Astrocyte (in vitro differentiated cells and primary cell): Measurements from ENCODE around the gene AGTR1. TPM values are rescaled to one million over a fixed set of nuclear protein-coding genes. Genes with fewer than 3 reads are reported as not detected.

ENCODE experiments used
- DNase-seq: peaks from one replicate; pipeline ENCODE4 v3.0.0-alpha.2; 2010; ENCODE audit warnings: low read depth
- FAIRE-seq: peaks from 2 replicates; lab custom pipeline; 2011; peaks lifted over from hg19 to GRCh38; lab: Jason Lieb, UNC
- H2AFZ ChIP-seq: 2 replicates; pipeline ENCODE4 v1.6.0; 2012; ENCODE audit warnings: low read depth, low read length, inconsistent platforms
- H3K27ac ChIP-seq: 2 replicates; pipeline ENCODE4 v1.5.1; 2011; ENCODE audit warnings: low read depth, low read length, inconsistent platforms
- H3K27me3 ChIP-seq: 2 replicates; pipeline ENCODE4 v1.6.0; 2011; ENCODE audit warnings: low read length, inconsistent platforms; ENCODE audit not compliant: insufficient read depth
- H3K36me3 ChIP-seq: 2 replicates; pipeline ENCODE4 v1.5.1; 2011; ENCODE audit warnings: low read length, inconsistent platforms; ENCODE audit not compliant: insufficient read depth
- H3K4me1 ChIP-seq: 2 replicates; pipeline ENCODE4 v1.5.1; 2011; ENCODE audit warnings: low read length, inconsistent platforms; ENCODE audit not compliant: insufficient read depth
- H3K4me2 ChIP-seq: 2 replicates; pipeline ENCODE4 v1.6.0; 2012; ENCODE audit warnings: low read length, inconsistent platforms
- H3K4me3 ChIP-seq: 2 replicates; pipeline ENCODE4 v1.5.1; 2011; ENCODE audit warnings: low read depth, mild to moderate bottlenecking, low read length, inconsistent platforms; ENCODE audit not compliant: insufficient read depth
- H3K79me2 ChIP-seq: 2 replicates; pipeline ENCODE4 v1.6.0; 2012; ENCODE audit warnings: mild to moderate bottlenecking, low read length, inconsistent platforms; ENCODE audit not compliant: insufficient read depth
- H3K9ac ChIP-seq: 2 replicates; pipeline ENCODE4 v1.6.0; 2012; ENCODE audit warnings: mild to moderate bottlenecking, low read length, inconsistent platforms
- H3K9me3 ChIP-seq: 2 replicates; pipeline ENCODE4 v1.5.1; 2012; ENCODE audit warnings: low read depth, mild to moderate bottlenecking, low read length, inconsistent platforms; ENCODE audit not compliant: insufficient read depth
- H4K20me1 ChIP-seq: 2 replicates; pipeline ENCODE4 v1.6.0; 2012; ENCODE audit warnings: low read length, inconsistent platforms; ENCODE audit not compliant: insufficient read depth
- H3K27ac Mint-ChIP-seq: one replicate; pipeline ENCODE4 v1.8.0; 2021; ENCODE audit warnings: mild to moderate bottlenecking, mixed read lengths; ENCODE audit not compliant: unreplicated experiment
- H3K27me3 Mint-ChIP-seq: one replicate; pipeline ENCODE4 v1.8.0; 2021; ENCODE audit warnings: low read depth, mixed read lengths; ENCODE audit not compliant: unreplicated experiment
- H3K36me3 Mint-ChIP-seq: one replicate; pipeline ENCODE4 v1.8.0; 2021; ENCODE audit warnings: low read depth, mixed read lengths; ENCODE audit not compliant: unreplicated experiment
- H3K4me1 Mint-ChIP-seq: one replicate; pipeline ENCODE4 v1.8.0; 2021; ENCODE audit warnings: low read depth, mixed read lengths; ENCODE audit not compliant: unreplicated experiment
- H3K4me3 Mint-ChIP-seq: one replicate; pipeline ENCODE4 v1.8.0; 2021; ENCODE audit warnings: mild to moderate bottlenecking, moderate library complexity, mixed read lengths; ENCODE audit not compliant: unreplicated experiment
- H3K9me3 Mint-ChIP-seq: one replicate; pipeline ENCODE4 v1.8.0; 2021; ENCODE audit warnings: mild to moderate bottlenecking, mixed read lengths; ENCODE audit not compliant: unreplicated experiment
- CTCF ChIP-seq: IDR thresholded peaks from 2 replicates; pipeline ENCODE4 v1.5.1; 2011; ENCODE audit warnings: low read depth, mild to moderate bottlenecking, inconsistent platforms, low read length, moderate library complexity; ENCODE audit not compliant: insufficient read depth
- EZH2 ChIP-seq: IDR thresholded peaks from 2 replicates; pipeline ENCODE4 v1.6.1; 2012; ENCODE audit warnings: mild to moderate bottlenecking, low read length, inconsistent platforms; ENCODE audit not compliant: insufficient read depth
- total RNA-seq: library from RNA; stranded (reverse); gene quantifications from 2 replicates; pipeline ENCODE4 v1.2.1, GENCODE V29; 2021

The AGTR1 gene
- total RNA-seq, 1 donor from 2014 or later, result 0.61 TPM

- Histone ChIP-seq H3K4me2 (no peak overlapping the region), H3K9ac (no peak overlapping the region), H3K79me2 (no peaks in the 10 kb centered on the region), H4K20me1 (no peaks in the 10 kb centered on the region), H3K27me3 (no peaks in the 10 kb centered on the region), H3K9me3 (no peaks in the 10 kb centered on the region), H3K36me3 (no peaks in the 10 kb centered on the region), H2AFZ (no peak overlapping the region), H3K4me1 (no peaks in the 10 kb centered on the region), H3K27ac (no peak overlapping the region), H3K4me3 (no peak overlapping the region)
- no peaks in the 10 kb centered on the region for H3K27me3 Mint-ChIP-seq
- H3K27ac Mint-ChIP-seq, result no peak overlapping the region
- FAIRE-seq (no peak), DNase-seq (no peak)
- no peaks in the 10 kb centered on the region for H3K4me1 Mint-ChIP-seq
- no peaks in the 10 kb centered on the region for H3K9me3 Mint-ChIP-seq
- no peaks in the 10 kb centered on the region for H3K36me3 Mint-ChIP-seq
- H3K4me3 Mint-ChIP-seq, result no peak overlapping the region
- TF ChIP-seq CTCF, result no peak
- TF ChIP-seq EZH2, result no peak
Observed at GRCh38 chr3:148682997-148683396, 14.7 kb upstream of the AGTR1 start.

- FAIRE-seq (no peak), DNase-seq (no peak)
- no peaks in the 10 kb centered on the region for H3K4me1 Mint-ChIP-seq
- H3K27me3 Mint-ChIP-seq, result peaks cover 17% of the 10 kb centered on the region
- Histone ChIP-seq H3K4me3 (no peak overlapping the region), H3K27me3 (no peaks in the 10 kb centered on the region), H3K9ac (no peak overlapping the region), H4K20me1 (no peaks in the 10 kb centered on the region), H3K4me2 (no peak overlapping the region), H3K4me1 (no peaks in the 10 kb centered on the region), H2AFZ (no peak overlapping the region), H3K36me3 (no peaks in the 10 kb centered on the region), H3K9me3 (no peaks in the 10 kb centered on the region), H3K79me2 (no peaks in the 10 kb centered on the region), H3K27ac (no peak overlapping the region)
- peaks cover 5% of the 10 kb centered on the region for H3K9me3 Mint-ChIP-seq
- H3K36me3 Mint-ChIP-seq, result no peaks in the 10 kb centered on the region
- H3K4me3 Mint-ChIP-seq, result no peak overlapping the region
- TF ChIP-seq CTCF, result no peak
- no peak for TF ChIP-seq EZH2
- no peak overlapping the region for H3K27ac Mint-ChIP-seq
Observed at GRCh38 chr3:148694116-148694515, 3.6 kb upstream of the AGTR1 start.

- H3K4me3 Mint-ChIP-seq, result peak overlapping the region; percentile 85
- no peak overlapping the region for H3K27ac Mint-ChIP-seq
- Histone ChIP-seq H3K4me3 (peak overlapping the region; percentile 76), H3K27ac (no peak overlapping the region), H3K79me2 (no peaks in the 10 kb centered on the region), H3K4me1 (no peaks in the 10 kb centered on the region), H3K4me2 (peak overlapping the region; percentile 97), H3K9ac (peak overlapping the region; percentile 77), H4K20me1 (no peaks in the 10 kb centered on the region), H3K9me3 (no peaks in the 10 kb centered on the region), H2AFZ (peak overlapping the region; percentile 86), H3K36me3 (no peaks in the 10 kb centered on the region), H3K27me3 (no peaks in the 10 kb centered on the region)
- TF ChIP-seq CTCF (no peak), EZH2 (no peak)
- no peak for DNase-seq
- peak; percentile 17 for FAIRE-seq
- no peaks in the 10 kb centered on the region for H3K4me1 Mint-ChIP-seq
- H3K36me3 Mint-ChIP-seq, result no peaks in the 10 kb centered on the region
- no peaks in the 10 kb centered on the region for H3K9me3 Mint-ChIP-seq
- H3K27me3 Mint-ChIP-seq, result peaks cover 26% of the 10 kb centered on the region
Observed at GRCh38 chr3:148698190-148698810, 597 bp downstream of the AGTR1 start.
